Measurements from ENCODE around the gene PGF. TPM values are rescaled to one million over a fixed set of nuclear protein-coding genes. Genes with fewer than 3 reads are reported as not detected.

The PGF gene
- total RNA-seq, 1 donor from 2014 or later: 8.6 TPM

GRCh38 chr14:74898083-74898482, 57.3 kb downstream of the PGF start:
- DNase-seq: no peak

GRCh38 chr14:74897642-74898041, 57.8 kb downstream of the PGF start:
- no peak for DNase-seq

GRCh38 chr14:74896400-74896799, 59.0 kb downstream of the PGF start:
- DNase-seq: no peak

- no peak for DNase-seq
These were observed 61.7 kb downstream of the PGF start for GRCh38 chr14:74893614-74894091.

- no peak for DNase-seq
These were observed 62.7 kb downstream of the PGF start for GRCh38 chr14:74892745-74893144.

- no peak for DNase-seq
These were observed 63.5 kb downstream of the PGF start for GRCh38 chr14:74891870-74892269.

Other genes starting within 250 kb of the PGF start
- gene AREL1, start 242.5 kb downstream of the PGF start, total RNA-seq: 17.1 TPM
- 28.4 TPM for gene FCF1, start 242.5 kb downstream of the PGF start, total RNA-seq
- 69.9 TPM for gene YLPM1, start 192.3 kb downstream of the PGF start, total RNA-seq
- not detected for gene PROX2, start 79.5 kb downstream of the PGF start, total RNA-seq
- 78.7 TPM for gene DLST, start 73.7 kb downstream of the PGF start, total RNA-seq
- 12.6 TPM for gene RPS6KL1, start 32.3 kb downstream of the PGF start, total RNA-seq
- gene EIF2B2, start 47.3 kb upstream of the PGF start, total RNA-seq: 46.8 TPM
- gene MLH3, start 95.9 kb upstream of the PGF start, total RNA-seq: 63.5 TPM
- gene ACYP1, start 108.4 kb upstream of the PGF start, total RNA-seq: 14.6 TPM
- gene ZC2HC1C, start 114.0 kb upstream of the PGF start, total RNA-seq: 0.62 TPM
- 70.2 TPM for gene NEK9, start 171.5 kb upstream of the PGF start, total RNA-seq
- 189 TPM for gene TMED10, start 221.0 kb upstream of the PGF start, total RNA-seq

Data from tongue (tissue), 2 donors.